ENCODE data around the gene SDE2. TPM values are rescaled to one million over a fixed set of nuclear protein-coding genes. Genes with fewer than 3 reads are reported as not detected.

The SDE2 gene
- total and polyA plus RNA-seq, 2 donors (not counting 1 experiment from before 2014, with no cell fraction given) = 10.0 to 26.0 TPM

GRCh38 chr1:225995919-225996864 is 3.0 kb downstream of the SDE2 start:
- no peak overlapping the region for H3K4me3 ChIP-seq (ENCODE audit: control extremely low read depth in 1 of 5, extremely low read depth in 1 of 5, insufficient read depth in 1 of 5, low read depth in 2 of 5, low read length in 4 of 5)
- ATAC-seq (ENCODE audit: low read depth) (no peak), DNase-seq (no peak)
- TF ChIP-seq CTCF (IDR thresholded peaks at IDR 0.05) = no peak
- H3K4me3 Mint-ChIP-seq = peak overlapping the region; percentile 64
- CTCF ChIA-PET = interaction anchor here (1.2 to 5.1 kb wide), 7 partner anchors 9 to 515 kb away, joined by 3 to 48 read pairs (median 7); partner anchors contain the start of gene H3-3A
- H3K27me3 Mint-ChIP-seq = no peaks in the 10 kb centered on the region
- H3K4me1 ChIP-seq (ENCODE audit: control insufficient read depth in 2 of 2, insufficient read depth in 2 of 2, low read length in 2 of 2) = peaks cover 34 to 41% of the 10 kb centered on the region in 2 donors
- H3K27ac ChIP-seq (ENCODE audit: low read length in 2 of 2) = no peak overlapping the region
- peaks cover 60% of the 10 kb centered on the region for H3K79me2 ChIP-seq (ENCODE audit: control insufficient read depth, insufficient read depth, low read length)
- POLR2A ChIA-PET = interaction anchor here (0.5 to 1.1 kb wide), 3 partner anchors 29 to 66 kb away, joined by 3 to 4 read pairs (median 4); partner anchors contain the start of gene H3-3A
- no peaks in the 10 kb centered on the region for H3K9me3 ChIP-seq (ENCODE audit: control extremely low read depth in 1 of 3, control insufficient read depth in 2 of 3, insufficient read depth in 1 of 3, low read length in 2 of 3)
- intact Hi-C loops (cut with micrococcal nuclease) = loop anchor here (5.0 kb wide), 1 partner anchor 191 kb away; the partner anchor contains the start of gene ACBD3
- H3K4me1 Mint-ChIP-seq = peaks cover 54% of the 10 kb centered on the region
- H3K9ac ChIP-seq (ENCODE audit: low read length) = no peak overlapping the region
- peak overlapping the region; percentile 63 for H3K27ac Mint-ChIP-seq
- no peaks in the 10 kb centered on the region for H3K9me3 Mint-ChIP-seq (ENCODE audit: insufficient read depth)
- H2AFZ ChIP-seq (ENCODE audit: insufficient read depth, low read depth, low read length, poor library complexity, severe bottlenecking) = no peak overlapping the region
- H3K36me3 ChIP-seq (replicated peaks in 1 of 2; ENCODE audit: control extremely low read depth in 1 of 2, control insufficient read depth in 1 of 2, extremely low read depth in 1 of 2, insufficient read depth in 2 of 2, low read length in 1 of 2) = peaks cover 7 to 58% of the 10 kb centered on the region in 2 experiments
- H4K20me1 ChIP-seq (ENCODE audit: control insufficient read depth, insufficient read depth, low read length, poor library complexity, severe bottlenecking) = peaks cover 26% of the 10 kb centered on the region
- H3K27me3 ChIP-seq (replicated peaks in 1 of 4; ENCODE audit: control extremely low read depth in 1 of 4, control insufficient read depth in 3 of 4, insufficient read depth in 4 of 4, low read length in 3 of 4) = no peaks in the 10 kb centered on the region
- no peak overlapping the region for H3K4me2 ChIP-seq (replicated peaks; ENCODE audit: low read depth, low read length, poor library complexity, severe bottlenecking)
- no CpG with 5 or more reads among the region's 4 CpGs for WGBS (ENCODE audit: insufficient coverage)

Data from B cell (primary cell).